Measurements from ENCODE around the gene GRPEL2. TPM values are rescaled to one million over a fixed set of nuclear protein-coding genes. Genes with fewer than 3 reads are reported as not detected.

Gene GRPEL2
- total RNA-seq, 1 donor, result 24.9 TPM

GRCh38 chr5:149310947-149311658, 34.2 kb upstream of the GRPEL2 start:
- H3K4me1 ChIP-seq (ENCODE audit: insufficient read depth, low read length), result no peaks in the 10 kb centered on the region
- no peaks in the 10 kb centered on the region for H3K9me3 ChIP-seq (ENCODE audit: low read depth, low read length)
- no peak overlapping the region for H3K4me3 ChIP-seq (ENCODE audit: low read length)
- no peaks in the 10 kb centered on the region for H3K27me3 ChIP-seq (ENCODE audit: insufficient read depth, low read length)

DNA sequence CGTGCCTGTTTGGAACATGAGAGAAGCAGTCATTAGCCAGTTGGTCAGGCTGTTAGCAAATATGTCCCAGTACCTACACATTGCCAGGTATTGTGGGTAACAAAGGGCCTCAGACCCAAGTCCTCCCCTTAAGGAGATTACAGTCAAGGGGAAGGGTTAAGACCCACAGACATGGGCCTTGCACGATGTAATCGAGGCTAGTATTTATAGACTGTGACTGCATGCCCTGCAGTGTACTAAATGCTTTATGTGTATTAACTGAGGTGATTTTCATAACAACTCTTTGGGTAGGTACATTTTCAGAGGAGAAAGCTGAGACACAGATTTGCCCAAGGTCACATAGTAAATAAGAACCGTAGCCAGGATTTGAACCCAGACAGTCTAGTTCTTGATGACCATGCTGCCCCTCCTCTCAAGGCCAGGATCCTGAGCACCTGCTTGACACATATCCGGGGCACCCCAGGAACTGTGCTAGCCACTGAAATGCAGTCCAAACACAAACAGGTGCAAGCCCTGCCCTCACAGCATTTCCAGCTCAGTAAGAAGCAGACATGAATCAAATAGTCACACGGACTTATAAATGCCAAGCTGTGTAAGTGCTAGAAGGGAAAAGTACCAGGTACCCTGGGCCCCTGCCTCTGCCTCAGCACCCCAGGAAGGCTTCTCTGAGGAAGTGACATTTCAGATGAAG, 32.0 kb upstream of the GRPEL2 start:
- Histone ChIP-seq H3K27me3 (ENCODE audit: insufficient read depth, low read length) (no peaks in the 10 kb centered on the region), H3K4me1 (ENCODE audit: insufficient read depth, low read length) (no peaks in the 10 kb centered on the region), H3K9me3 (ENCODE audit: low read depth, low read length) (no peaks in the 10 kb centered on the region), H3K4me3 (ENCODE audit: low read length) (no peak overlapping the region)

DNA sequence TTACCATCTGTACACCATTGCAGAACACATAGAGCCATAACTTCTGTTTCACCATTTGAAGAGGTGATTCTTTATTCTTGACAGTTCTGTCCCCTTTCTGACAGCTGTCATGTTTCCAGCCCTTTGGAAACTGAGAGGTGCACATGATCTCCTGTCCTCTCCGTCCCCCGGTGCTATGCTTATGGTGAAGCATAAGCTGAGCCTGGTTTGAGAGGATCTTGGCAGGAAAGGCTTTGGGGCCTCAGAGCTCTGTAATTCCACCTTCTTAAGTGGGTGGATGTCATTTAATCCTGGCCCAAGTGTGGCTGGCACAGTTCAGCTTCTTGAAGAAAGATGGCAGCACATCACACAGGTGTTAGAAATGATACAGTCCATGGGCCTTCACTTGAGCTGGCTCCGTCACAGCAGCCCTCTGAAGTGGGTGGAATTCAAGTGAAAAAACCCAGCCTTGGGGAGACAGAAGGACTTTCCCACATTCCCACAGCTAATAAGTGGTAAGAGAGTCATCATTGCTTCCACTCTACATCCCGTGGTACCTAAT, 30.7 kb upstream of the GRPEL2 start:
- H3K4me3 ChIP-seq (ENCODE audit: low read length), result no peak overlapping the region
- no peaks in the 10 kb centered on the region for H3K27me3 ChIP-seq (ENCODE audit: insufficient read depth, low read length)
- H3K4me1 ChIP-seq (ENCODE audit: insufficient read depth, low read length), result no peaks in the 10 kb centered on the region
- H3K9me3 ChIP-seq (ENCODE audit: low read depth, low read length), result no peaks in the 10 kb centered on the region

GRCh38 chr5:149315753-149316152, 29.5 kb upstream of the GRPEL2 start:
- Histone ChIP-seq H3K27me3 (ENCODE audit: insufficient read depth, low read length) (no peaks in the 10 kb centered on the region), H3K4me1 (ENCODE audit: insufficient read depth, low read length) (no peaks in the 10 kb centered on the region), H3K9me3 (ENCODE audit: low read depth, low read length) (no peaks in the 10 kb centered on the region), H3K4me3 (ENCODE audit: low read length) (no peak overlapping the region)

DNA sequence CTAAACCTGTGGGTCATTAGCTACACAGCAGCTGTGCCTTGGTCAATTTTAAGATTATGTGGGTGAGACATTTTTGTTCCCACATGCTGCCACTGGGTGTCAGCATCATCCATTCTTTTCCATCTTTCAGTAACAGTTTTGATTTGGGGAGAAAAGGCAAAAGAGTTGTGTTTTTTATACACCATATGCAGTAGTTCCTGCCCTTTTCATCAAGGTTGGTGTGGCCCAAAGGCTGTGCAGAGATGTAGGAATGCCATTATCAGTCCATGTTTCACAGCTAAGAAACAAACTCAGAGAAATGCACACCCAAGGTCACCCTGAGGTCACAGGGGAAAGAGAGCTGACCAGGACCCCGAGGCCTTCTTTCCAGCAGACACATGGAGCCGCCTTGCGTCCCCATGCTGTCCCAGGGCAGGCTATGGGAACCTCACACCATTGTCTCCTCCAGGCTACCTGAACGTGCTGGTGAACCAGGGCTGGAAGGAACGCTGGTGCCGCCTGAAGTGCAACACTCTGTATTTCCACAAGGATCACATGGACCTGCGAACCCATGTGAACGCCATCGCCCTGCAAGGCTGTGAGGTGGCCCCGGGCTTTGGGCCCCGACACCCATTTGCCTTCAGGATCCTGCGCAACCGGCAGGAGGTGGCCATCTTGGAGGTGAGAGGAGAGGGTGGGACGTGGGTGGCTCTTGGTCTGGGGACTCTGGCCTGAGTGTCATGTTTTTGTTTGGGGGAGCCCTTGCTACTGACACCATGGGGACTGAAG, 27.8 kb upstream of the GRPEL2 start:
- no peaks in the 10 kb centered on the region for H3K9me3 ChIP-seq (ENCODE audit: low read depth, low read length)
- H3K27me3 ChIP-seq (ENCODE audit: insufficient read depth, low read length), result no peaks in the 10 kb centered on the region
- no peaks in the 10 kb centered on the region for H3K4me1 ChIP-seq (ENCODE audit: insufficient read depth, low read length)
- H3K4me3 ChIP-seq (ENCODE audit: low read length), result no peak overlapping the region

DNA sequence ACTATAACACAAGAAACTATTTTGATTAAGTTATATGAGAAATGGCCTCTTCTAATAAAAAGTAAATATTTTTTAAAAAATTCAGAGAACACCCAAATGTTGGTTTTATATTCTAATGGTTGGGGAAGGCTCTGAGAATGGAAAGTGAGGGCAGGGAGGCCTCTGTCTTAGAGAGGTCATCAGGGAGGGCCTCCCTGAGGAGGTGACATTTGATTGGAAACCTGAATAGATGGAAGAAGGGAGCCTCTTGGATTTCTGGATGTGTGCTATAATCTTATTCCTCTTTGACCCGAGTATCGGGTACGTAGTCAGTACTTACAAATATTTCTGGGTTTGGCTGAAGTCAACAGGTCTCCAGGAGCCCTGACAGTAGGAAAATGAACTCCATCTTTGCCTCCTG, 26.1 kb upstream of the GRPEL2 start:
- Histone ChIP-seq H3K4me3 (ENCODE audit: low read length) (no peak overlapping the region), H3K9me3 (ENCODE audit: low read depth, low read length) (no peaks in the 10 kb centered on the region), H3K4me1 (ENCODE audit: insufficient read depth, low read length) (no peaks in the 10 kb centered on the region), H3K27me3 (ENCODE audit: insufficient read depth, low read length) (no peaks in the 10 kb centered on the region)

- H3K27me3 ChIP-seq (ENCODE audit: insufficient read depth, low read length), result no peaks in the 10 kb centered on the region
- no peak overlapping the region for H3K4me3 ChIP-seq (ENCODE audit: low read length)
- no peaks in the 10 kb centered on the region for H3K9me3 ChIP-seq (ENCODE audit: low read depth, low read length)
- no peaks in the 10 kb centered on the region for H3K4me1 ChIP-seq (ENCODE audit: insufficient read depth, low read length)
Measured at GRCh38 chr5:149320791-149321330, 24.4 kb upstream of the GRPEL2 start.

GRCh38 chr5:149322518-149322917, 22.8 kb upstream of the GRPEL2 start:
- no peaks in the 10 kb centered on the region for H3K4me1 ChIP-seq (ENCODE audit: insufficient read depth, low read length)
- H3K27me3 ChIP-seq (ENCODE audit: insufficient read depth, low read length), result no peaks in the 10 kb centered on the region
- no peak overlapping the region for H3K4me3 ChIP-seq (ENCODE audit: low read length)
- H3K9me3 ChIP-seq (ENCODE audit: low read depth, low read length), result no peaks in the 10 kb centered on the region

GRCh38 chr5:149323210-149323609, 22.1 kb upstream of the GRPEL2 start:
- Histone ChIP-seq H3K4me3 (ENCODE audit: low read length) (no peak overlapping the region), H3K4me1 (ENCODE audit: insufficient read depth, low read length) (no peaks in the 10 kb centered on the region), H3K9me3 (ENCODE audit: low read depth, low read length) (no peaks in the 10 kb centered on the region), H3K27me3 (ENCODE audit: insufficient read depth, low read length) (no peaks in the 10 kb centered on the region)

GRCh38 chr5:149323621-149324205, 21.6 kb upstream of the GRPEL2 start:
- Histone ChIP-seq H3K4me1 (ENCODE audit: insufficient read depth, low read length) (no peaks in the 10 kb centered on the region), H3K9me3 (ENCODE audit: low read depth, low read length) (no peaks in the 10 kb centered on the region), H3K4me3 (ENCODE audit: low read length) (no peak overlapping the region), H3K27me3 (ENCODE audit: insufficient read depth, low read length) (no peaks in the 10 kb centered on the region)

DNA sequence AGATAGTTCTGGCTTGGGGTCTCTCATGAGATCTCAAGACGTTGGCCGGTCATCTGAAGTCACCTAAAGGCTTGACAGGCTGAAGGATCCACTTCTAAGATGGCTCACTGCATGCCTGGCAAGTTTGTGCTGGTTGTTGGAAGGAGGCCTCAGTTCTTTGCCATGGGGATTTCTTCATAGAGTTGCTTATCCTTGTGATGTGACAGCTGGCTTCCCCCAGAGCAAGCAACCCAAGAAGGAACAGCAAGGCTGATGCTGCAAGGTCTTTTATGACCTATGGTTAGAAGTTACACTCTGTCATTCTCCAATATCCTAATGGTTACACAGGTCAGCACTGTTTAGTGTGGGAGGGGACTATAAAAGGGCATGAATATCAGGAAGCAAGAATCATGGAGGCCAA, 20.7 kb upstream of the GRPEL2 start:
- H3K4me1 ChIP-seq (ENCODE audit: insufficient read depth, low read length), result no peaks in the 10 kb centered on the region
- H3K4me3 ChIP-seq (ENCODE audit: low read length), result no peak overlapping the region
- H3K27me3 ChIP-seq (ENCODE audit: insufficient read depth, low read length), result no peaks in the 10 kb centered on the region
- no peaks in the 10 kb centered on the region for H3K9me3 ChIP-seq (ENCODE audit: low read depth, low read length)

- Histone ChIP-seq H3K4me3 (ENCODE audit: low read length) (no peak overlapping the region), H3K9me3 (ENCODE audit: low read depth, low read length) (no peaks in the 10 kb centered on the region), H3K27me3 (ENCODE audit: insufficient read depth, low read length) (no peaks in the 10 kb centered on the region), H3K4me1 (ENCODE audit: insufficient read depth, low read length) (no peaks in the 10 kb centered on the region)
Measured at GRCh38 chr5:149325166-149325735, 20.0 kb upstream of the GRPEL2 start.

DNA sequence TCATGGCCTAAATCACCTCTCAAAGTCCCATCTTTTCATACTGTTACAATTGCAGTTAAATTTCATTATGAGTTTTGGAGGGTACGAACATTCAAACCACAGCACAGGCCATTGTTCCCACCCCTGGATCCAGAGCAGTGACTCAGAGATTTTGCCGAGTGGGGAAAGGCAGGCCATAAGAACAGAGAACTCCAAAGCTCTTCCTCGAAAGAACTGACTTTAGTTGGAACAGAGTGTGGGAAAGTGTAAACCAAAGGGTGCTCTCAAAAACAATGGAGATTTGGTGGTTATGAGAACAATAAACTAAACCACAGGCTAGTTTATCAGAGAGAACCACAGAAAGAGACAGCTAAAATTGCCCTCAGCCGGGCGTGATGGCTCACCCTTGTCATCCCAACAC, 19.4 kb upstream of the GRPEL2 start:
- H3K9me3 ChIP-seq (ENCODE audit: low read depth, low read length), result no peaks in the 10 kb centered on the region
- no peaks in the 10 kb centered on the region for H3K4me1 ChIP-seq (ENCODE audit: insufficient read depth, low read length)
- no peaks in the 10 kb centered on the region for H3K27me3 ChIP-seq (ENCODE audit: insufficient read depth, low read length)
- H3K4me3 ChIP-seq (ENCODE audit: low read length), result no peak overlapping the region

GRCh38 chr5:149326611-149327010, 18.7 kb upstream of the GRPEL2 start:
- H3K9me3 ChIP-seq (ENCODE audit: low read depth, low read length), result no peaks in the 10 kb centered on the region
- no peak overlapping the region for H3K4me3 ChIP-seq (ENCODE audit: low read length)
- no peaks in the 10 kb centered on the region for H3K4me1 ChIP-seq (ENCODE audit: insufficient read depth, low read length)
- H3K27me3 ChIP-seq (ENCODE audit: insufficient read depth, low read length), result no peaks in the 10 kb centered on the region

Data from mononuclear cell (primary cell).